ENCODE measurements around the gene PHF24. TPM values are rescaled to one million over a fixed set of nuclear protein-coding genes. Genes with fewer than 3 reads are reported as not detected.

Gene PHF24
- total RNA-seq, 1 experiment from 2014 or later = not detected

DNA sequence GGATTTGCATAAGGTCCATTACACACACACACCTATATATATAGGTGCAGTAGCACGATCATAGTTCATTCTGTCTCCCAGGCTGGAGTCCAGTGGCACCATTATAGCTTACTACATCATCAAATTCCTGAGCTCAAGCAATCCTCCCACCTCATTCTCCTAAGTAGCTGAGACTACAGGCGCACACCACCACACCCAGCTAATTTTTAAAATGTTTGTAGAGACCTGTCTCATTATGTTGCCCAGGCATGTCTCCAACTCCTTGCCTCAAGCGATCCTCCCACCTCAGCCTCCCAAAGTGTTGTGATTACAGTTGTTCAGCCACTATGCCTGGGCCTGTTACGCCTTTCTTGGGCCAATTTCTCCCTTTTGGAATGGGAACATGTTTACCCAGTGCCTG lies 71.2 kb downstream of the PHF24 start:
- no TSS peak for BruUV-seq (replicated peaks)
- Histone ChIP-seq H3K36me3 (ENCODE audit: low read depth) (no peaks in the 10 kb centered on the region), H3K9me2 (ENCODE audit: insufficient read depth) (no peaks in the 10 kb centered on the region), H3F3A (ENCODE audit: insufficient read depth, low read depth) (peaks cover 5% of the 10 kb centered on the region; the same call in 1 of the 2 replicates), H3K9me3 (ENCODE audit: insufficient read depth, low read depth) (no peaks in the 10 kb centered on the region), H4K20me1 (ENCODE audit: insufficient read depth) (no peaks in the 10 kb centered on the region), H3K4me1 (replicated peaks; ENCODE audit: insufficient read depth) (peaks cover 21% of the 10 kb centered on the region), H3K4me3 (no peak overlapping the region), H3K4me2 (no peak overlapping the region), H3K79me2 (ENCODE audit: low read depth) (no peaks in the 10 kb centered on the region), H3K27me3 (ENCODE audit: insufficient read depth, low read depth) (no peaks in the 10 kb centered on the region), H2AFZ (no peak overlapping the region), H3K27ac (no peak overlapping the region)
- TF ChIP-seq EZH2 (IDR thresholded peaks at IDR 0.05; ENCODE audit: low read depth) = no peak
- TF ChIP-seq, protein P1, sequence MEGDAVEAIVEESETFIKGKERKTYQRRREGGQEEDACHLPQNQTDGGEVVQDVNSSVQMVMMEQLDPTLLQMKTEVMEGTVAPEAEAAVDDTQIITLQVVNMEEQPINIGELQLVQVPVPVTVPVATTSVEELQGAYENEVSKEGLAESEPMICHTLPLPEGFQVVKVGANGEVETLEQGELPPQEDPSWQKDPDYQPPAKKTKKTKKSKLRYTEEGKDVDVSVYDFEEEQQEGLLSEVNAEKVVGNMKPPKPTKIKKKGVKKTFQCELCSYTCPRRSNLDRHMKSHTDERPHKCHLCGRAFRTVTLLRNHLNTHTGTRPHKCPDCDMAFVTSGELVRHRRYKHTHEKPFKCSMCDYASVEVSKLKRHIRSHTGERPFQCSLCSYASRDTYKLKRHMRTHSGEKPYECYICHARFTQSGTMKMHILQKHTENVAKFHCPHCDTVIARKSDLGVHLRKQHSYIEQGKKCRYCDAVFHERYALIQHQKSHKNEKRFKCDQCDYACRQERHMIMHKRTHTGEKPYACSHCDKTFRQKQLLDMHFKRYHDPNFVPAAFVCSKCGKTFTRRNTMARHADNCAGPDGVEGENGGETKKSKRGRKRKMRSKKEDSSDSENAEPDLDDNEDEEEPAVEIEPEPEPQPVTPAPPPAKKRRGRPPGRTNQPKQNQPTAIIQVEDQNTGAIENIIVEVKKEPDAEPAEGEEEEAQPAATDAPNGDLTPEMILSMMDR (conservative IDR thresholded peaks at IDR 0.05) = no peak
- ChIA-PET POLR2A (ENCODE audit: unreplicated experiment) (no interaction called here), CTCF (interaction anchor here (0.6 kb wide), 1 partner anchor 22 kb away, joined by 4 read pairs; no protein-coding TSS in a partner anchor)
- DNase-seq = no peak
- intact Hi-C loops (cut with micrococcal nuclease; ENCODE audit: unreplicated experiment) = no loop called here

DNA sequence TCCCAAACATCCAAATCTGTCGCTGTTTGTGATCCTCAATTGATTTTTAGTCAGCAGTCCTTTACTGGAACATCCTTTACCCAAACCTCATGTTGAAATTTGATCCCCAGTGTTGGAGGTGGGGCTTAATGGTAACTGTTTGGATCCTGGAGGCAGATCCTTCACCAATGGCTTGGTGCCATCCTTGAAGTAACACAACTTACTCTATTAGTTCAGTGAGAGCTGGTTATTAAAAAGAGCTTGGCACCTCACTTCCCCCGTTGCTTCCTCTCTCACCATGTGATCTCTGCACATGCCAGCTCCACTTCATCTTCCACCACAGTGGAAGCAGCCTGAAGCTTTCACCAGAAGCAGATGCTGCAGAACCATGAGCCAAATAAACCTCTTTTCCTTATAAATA lies 71.8 kb downstream of the PHF24 start:
- no peaks in the 10 kb centered on the region for H3K36me3 ChIP-seq (ENCODE audit: low read depth)
- BruUV-seq (replicated peaks) = no TSS peak
- no peaks in the 10 kb centered on the region for H3K9me2 ChIP-seq (ENCODE audit: insufficient read depth)
- no peak for DNase-seq
- H3F3A ChIP-seq (ENCODE audit: insufficient read depth, low read depth) = peaks cover 5% of the 10 kb centered on the region; the same call in 1 of the 2 replicates
- ChIA-PET CTCF (interaction anchor here (0.6 kb wide), 1 partner anchor 21 kb away, joined by 4 read pairs; no protein-coding TSS in a partner anchor), POLR2A (ENCODE audit: unreplicated experiment) (no interaction called here)
- H3K9me3 ChIP-seq (ENCODE audit: insufficient read depth, low read depth) = no peaks in the 10 kb centered on the region
- intact Hi-C loops (cut with micrococcal nuclease; ENCODE audit: unreplicated experiment) = no loop called here
- no peaks in the 10 kb centered on the region for H4K20me1 ChIP-seq (ENCODE audit: insufficient read depth)
- H3K27ac ChIP-seq = no peak overlapping the region
- H3K27me3 ChIP-seq (ENCODE audit: insufficient read depth, low read depth) = no peaks in the 10 kb centered on the region
- TF ChIP-seq EZH2 (IDR thresholded peaks at IDR 0.05; ENCODE audit: low read depth) = no peak
- TF ChIP-seq, protein P1 (conservative IDR thresholded peaks at IDR 0.05) = no peak
- H3K79me2 ChIP-seq (ENCODE audit: low read depth) = no peaks in the 10 kb centered on the region
- H3K4me1 ChIP-seq (replicated peaks; ENCODE audit: insufficient read depth) = peaks cover 21% of the 10 kb centered on the region
- H3K4me3 ChIP-seq = no peak overlapping the region
- H2AFZ ChIP-seq = no peak overlapping the region
- H3K4me2 ChIP-seq = no peak overlapping the region

Other genes with a start within 250 kb of the PHF24 start
- gene CCL21, start 248.1 kb upstream of the PHF24 start, total RNA-seq (2021) = not detected in 2 replicates
- gene DNAJB5, start 31.5 kb downstream of the PHF24 start, total RNA-seq (2021) = 0.79 and 0.98 TPM in 2 replicates
- 200 and 216 TPM in 2 replicates for gene VCP, start 114.3 kb downstream of the PHF24 start, total RNA-seq (2021)
- gene FANCG, start 121.7 kb downstream of the PHF24 start, total RNA-seq (2021) = 45.3 and 48.7 TPM in 2 replicates
- gene PIGO, start 138.3 kb downstream of the PHF24 start, total RNA-seq (2021) = 18.2 and 20.3 TPM in 2 replicates
- gene STOML2, start 144.8 kb downstream of the PHF24 start, total RNA-seq (2021) = 109 and 122 TPM in 2 replicates
- gene ATOSB, start 157.6 kb downstream of the PHF24 start, total RNA-seq (2021) = 7.1 and 10.5 TPM in 2 replicates
- gene UNC13B, start 203.7 kb downstream of the PHF24 start, total RNA-seq (2021) = not detected in 2 replicates

Measured in PC-9 (cell line).